Fibroblast of lung (primary cell): ENCODE measurements around the gene JUND. TPM values are rescaled to one million over a fixed set of nuclear protein-coding genes. Genes with fewer than 3 reads are reported as not detected.

ENCODE experiments used
- DNase-seq, 2 donors: peaks; one replicate each; pipeline versions ENCODE4 v3.0.0 to v3.0.0-alpha.2; 2010; ENCODE audit warnings: low read depth in 2 of 2
- H2AFZ ChIP-seq: 2 replicates; pipeline ENCODE4 v1.5.1; 2012; ENCODE audit warnings: low read length, control low read depth, inconsistent platforms
- H3K27ac ChIP-seq: 2 replicates; pipeline ENCODE4 v1.5.1; 2011; ENCODE audit warnings: low read length, control low read depth; ENCODE audit not compliant: insufficient read depth
- H3K27me3 ChIP-seq: 2 replicates; pipeline ENCODE4 v1.5.1; 2011; ENCODE audit warnings: mild to moderate bottlenecking, low read length; ENCODE audit not compliant: control insufficient read depth, insufficient read depth
- H3K36me3 ChIP-seq: 2 replicates; pipeline ENCODE4 v1.5.1; 2011; ENCODE audit warnings: low read length; ENCODE audit not compliant: control insufficient read depth, insufficient read depth
- H3K4me1 ChIP-seq: 2 replicates; pipeline ENCODE4 v1.5.1; 2011; ENCODE audit warnings: low read length; ENCODE audit not compliant: control insufficient read depth, insufficient read depth; ENCODE audit errors: extremely low read depth
- H3K4me2 ChIP-seq: 2 replicates; pipeline ENCODE4 v1.5.1; 2011; ENCODE audit warnings: low read length, control low read depth; ENCODE audit not compliant: insufficient read depth; ENCODE audit errors: extremely low read depth
- H3K4me3 ChIP-seq, 4 experiments: fragments of 200-600 bp in 1 of 4; sonication (generic) in 1 of 4; replicated peaks in 1 of 4; 2 replicates each; pipeline ENCODE4 v1.5.1; 2011 to 2016; ENCODE audit warnings: low read length in 4 of 4, low read depth in 3 of 4, mild to moderate bottlenecking in 3 of 4, control low read depth in 2 of 4, inconsistent platforms in 1 of 4, mixed read lengths in 1 of 4; ENCODE audit not compliant: insufficient read depth in 1 of 4; ENCODE audit errors: control extremely low read depth in 1 of 4
- H3K79me2 ChIP-seq: 2 replicates; pipeline ENCODE4 v1.5.1; 2012; ENCODE audit warnings: mild to moderate bottlenecking, low read length, inconsistent platforms; ENCODE audit not compliant: control insufficient read depth, insufficient read depth
- H3K9ac ChIP-seq: 2 replicates; pipeline ENCODE4 v1.5.1; 2011; ENCODE audit warnings: mild to moderate bottlenecking, low read length, control low read depth; ENCODE audit not compliant: insufficient read depth
- H3K9me3 ChIP-seq: 2 replicates; pipeline ENCODE4 v1.5.1; 2012; ENCODE audit warnings: low read depth, low read length; ENCODE audit not compliant: control insufficient read depth, insufficient read depth
- H4K20me1 ChIP-seq: 2 replicates; pipeline ENCODE4 v1.5.1; 2011; ENCODE audit warnings: low read length; ENCODE audit not compliant: control insufficient read depth, insufficient read depth; ENCODE audit errors: extremely low read depth
- EZH2 ChIP-seq: IDR thresholded peaks from 2 replicates; pipeline ENCODE4 v1.5.1; 2012; ENCODE audit warnings: low read length, control low read depth, mild to moderate bottlenecking; ENCODE audit errors: missing control alignments
- polyA plus RNA-seq, 2 donors: library from polyadenylated mRNA; depleted of rRNA in 1 of 2; stranded (reverse) in 1 of 2; unstranded in 1 of 2; fragments of >200 nt; gene quantifications; 2 replicates each; pipeline ENCODE4 v1.2.1, GENCODE V29; 2011 to 2012; ENCODE audit warnings: missing spikeins in 1 of 2
- total RNA-seq: library from RNA; depleted of rRNA; stranded (reverse); fragments of >200 nt; gene quantifications from 2 replicates; pipeline ENCODE4 v1.2.1, GENCODE V29; 2014
- TF ChIP-seq, protein P1 (sequence below), 2 donors: IDR thresholded peaks in 1 of 2; conservative IDR thresholded peaks in 1 of 2; 1 replicate in 1 of 2; 2 replicates in 1 of 2; pipeline ENCODE4 v1.5.1; 2011 to 2012; ENCODE audit warnings: low read length in 2 of 2, control low read depth in 1 of 2, inconsistent platforms in 1 of 2, low read depth in 1 of 2, mild to moderate bottlenecking in 1 of 2

JUND gene
- total and polyA plus RNA-seq, 2 donors (not counting 1 experiment from before 2014, with no cell fraction given) = 65.8 to 166 TPM

DNA sequence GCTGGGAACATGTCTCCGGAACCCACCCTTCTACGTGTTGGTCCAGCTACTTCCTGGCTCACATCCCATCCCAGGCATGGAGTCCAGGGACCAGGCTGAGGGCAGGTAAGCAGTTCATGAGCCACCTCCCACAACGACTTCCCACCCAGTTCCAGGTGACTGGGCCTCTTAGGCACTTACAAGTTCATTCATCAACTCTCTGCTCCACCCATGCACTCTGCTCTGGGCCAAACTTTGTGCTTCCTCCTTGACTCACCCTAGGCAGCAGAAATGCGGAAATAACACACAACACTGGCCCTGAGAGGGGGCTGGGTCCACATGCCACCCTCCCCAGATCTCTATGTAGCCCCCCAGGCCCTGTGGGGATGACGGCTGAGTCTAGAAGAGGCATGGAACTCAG lies 27.7 kb downstream of the JUND start:
- Histone ChIP-seq H3K9me3 (no peaks in the 10 kb centered on the region), H2AFZ (no peak overlapping the region), H3K27me3 (peaks cover 13% of the 10 kb centered on the region), H3K4me3 (no peak overlapping the region), H4K20me1 (no peaks in the 10 kb centered on the region), H3K79me2 (no peaks in the 10 kb centered on the region), H3K4me2 (no peak overlapping the region), H3K4me1 (no peaks in the 10 kb centered on the region), H3K36me3 (no peaks in the 10 kb centered on the region), H3K9ac (no peak overlapping the region), H3K27ac (no peak overlapping the region)
- DNase-seq = no peak
- TF ChIP-seq EZH2 = no peak
- TF ChIP-seq, protein P1, sequence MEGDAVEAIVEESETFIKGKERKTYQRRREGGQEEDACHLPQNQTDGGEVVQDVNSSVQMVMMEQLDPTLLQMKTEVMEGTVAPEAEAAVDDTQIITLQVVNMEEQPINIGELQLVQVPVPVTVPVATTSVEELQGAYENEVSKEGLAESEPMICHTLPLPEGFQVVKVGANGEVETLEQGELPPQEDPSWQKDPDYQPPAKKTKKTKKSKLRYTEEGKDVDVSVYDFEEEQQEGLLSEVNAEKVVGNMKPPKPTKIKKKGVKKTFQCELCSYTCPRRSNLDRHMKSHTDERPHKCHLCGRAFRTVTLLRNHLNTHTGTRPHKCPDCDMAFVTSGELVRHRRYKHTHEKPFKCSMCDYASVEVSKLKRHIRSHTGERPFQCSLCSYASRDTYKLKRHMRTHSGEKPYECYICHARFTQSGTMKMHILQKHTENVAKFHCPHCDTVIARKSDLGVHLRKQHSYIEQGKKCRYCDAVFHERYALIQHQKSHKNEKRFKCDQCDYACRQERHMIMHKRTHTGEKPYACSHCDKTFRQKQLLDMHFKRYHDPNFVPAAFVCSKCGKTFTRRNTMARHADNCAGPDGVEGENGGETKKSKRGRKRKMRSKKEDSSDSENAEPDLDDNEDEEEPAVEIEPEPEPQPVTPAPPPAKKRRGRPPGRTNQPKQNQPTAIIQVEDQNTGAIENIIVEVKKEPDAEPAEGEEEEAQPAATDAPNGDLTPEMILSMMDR (conservative IDR thresholded peaks at IDR 0.05 in 1 of 2, IDR thresholded peaks at IDR 0.05 in 1 of 2; ENCODE audit: low read depth in 1 of 2, low read length in 2 of 2) = no peak

DNA sequence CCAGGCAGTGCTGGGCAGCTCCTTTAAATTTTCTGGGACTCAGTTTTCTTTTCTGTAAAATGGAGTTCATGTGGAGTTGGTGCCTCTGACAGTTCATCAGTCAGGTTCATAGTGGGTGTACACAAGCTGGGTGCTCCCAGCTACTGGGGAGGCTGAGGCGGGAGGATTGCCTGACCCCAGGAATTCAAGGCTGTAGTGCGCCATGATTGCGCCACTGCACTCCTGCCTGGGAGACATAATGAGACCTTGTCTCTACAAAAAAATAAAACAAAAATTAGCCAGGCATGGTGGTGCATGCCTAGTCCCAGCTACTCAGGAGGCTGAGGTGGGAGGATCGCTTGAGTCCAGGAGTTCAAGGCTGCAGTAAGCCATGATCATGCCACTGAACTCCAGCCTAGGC lies 28.3 kb downstream of the JUND start:
- H3K9me3 ChIP-seq = no peaks in the 10 kb centered on the region
- no peaks in the 10 kb centered on the region for H4K20me1 ChIP-seq
- H3K36me3 ChIP-seq = no peaks in the 10 kb centered on the region
- TF ChIP-seq EZH2 = no peak
- TF ChIP-seq, protein P1 (conservative IDR thresholded peaks at IDR 0.05 in 1 of 2, IDR thresholded peaks at IDR 0.05 in 1 of 2; ENCODE audit: low read depth in 1 of 2, low read length in 2 of 2) = no peak
- H3K9ac ChIP-seq = no peak overlapping the region
- no peak overlapping the region for H3K27ac ChIP-seq
- no peak overlapping the region for H3K4me3 ChIP-seq
- no peak overlapping the region for H3K4me2 ChIP-seq
- no peaks in the 10 kb centered on the region for H3K79me2 ChIP-seq
- H3K27me3 ChIP-seq = peaks cover 13% of the 10 kb centered on the region
- no peak for DNase-seq
- H2AFZ ChIP-seq = no peak overlapping the region
- H3K4me1 ChIP-seq = no peaks in the 10 kb centered on the region

DNA sequence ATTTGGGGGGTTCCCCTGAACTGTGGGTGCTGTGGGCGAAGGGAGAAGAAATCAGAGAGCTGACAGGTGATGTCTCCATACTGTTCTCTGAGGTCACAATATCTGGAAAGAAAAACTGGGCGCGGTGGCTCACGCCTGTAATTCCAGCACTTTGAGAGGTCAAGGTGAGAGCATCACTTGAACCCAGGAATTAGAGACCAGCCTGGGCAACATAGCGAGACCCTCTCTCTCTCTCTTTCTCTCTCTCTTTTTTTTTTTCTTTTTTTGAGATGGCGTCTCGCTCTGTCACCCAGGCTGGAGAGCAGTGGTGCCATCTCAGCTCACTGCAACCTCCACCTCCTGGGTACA lies 29.1 kb downstream of the JUND start:
- Histone ChIP-seq H3K4me1 (no peaks in the 10 kb centered on the region), H4K20me1 (no peaks in the 10 kb centered on the region), H2AFZ (no peak overlapping the region), H3K4me3 (no peak overlapping the region), H3K36me3 (no peaks in the 10 kb centered on the region), H3K27ac (no peak overlapping the region), H3K79me2 (no peaks in the 10 kb centered on the region), H3K4me2 (no peak overlapping the region), H3K9ac (no peak overlapping the region), H3K9me3 (no peaks in the 10 kb centered on the region), H3K27me3 (peaks cover 13% of the 10 kb centered on the region)
- no peak for DNase-seq
- TF ChIP-seq, protein P1 (conservative IDR thresholded peaks at IDR 0.05 in 1 of 2, IDR thresholded peaks at IDR 0.05 in 1 of 2; ENCODE audit: low read depth in 1 of 2, low read length in 2 of 2) = no peak
- no peak for TF ChIP-seq EZH2
